AG08395 (cell line): ENCODE measurements around the gene NOTUM.
"Not testable (repeated sequence)": the region's sequence is repeated elsewhere in the genome, so short reads cannot be mapped to it uniquely, and the experiment has no call there.

ENCODE experiments used
- DNase-seq: peaks from one replicate; pipeline ENCODE4 v3.0.0; 2012; ENCODE audit warnings: mixed read lengths, low spot score

The NOTUM gene

DNA sequence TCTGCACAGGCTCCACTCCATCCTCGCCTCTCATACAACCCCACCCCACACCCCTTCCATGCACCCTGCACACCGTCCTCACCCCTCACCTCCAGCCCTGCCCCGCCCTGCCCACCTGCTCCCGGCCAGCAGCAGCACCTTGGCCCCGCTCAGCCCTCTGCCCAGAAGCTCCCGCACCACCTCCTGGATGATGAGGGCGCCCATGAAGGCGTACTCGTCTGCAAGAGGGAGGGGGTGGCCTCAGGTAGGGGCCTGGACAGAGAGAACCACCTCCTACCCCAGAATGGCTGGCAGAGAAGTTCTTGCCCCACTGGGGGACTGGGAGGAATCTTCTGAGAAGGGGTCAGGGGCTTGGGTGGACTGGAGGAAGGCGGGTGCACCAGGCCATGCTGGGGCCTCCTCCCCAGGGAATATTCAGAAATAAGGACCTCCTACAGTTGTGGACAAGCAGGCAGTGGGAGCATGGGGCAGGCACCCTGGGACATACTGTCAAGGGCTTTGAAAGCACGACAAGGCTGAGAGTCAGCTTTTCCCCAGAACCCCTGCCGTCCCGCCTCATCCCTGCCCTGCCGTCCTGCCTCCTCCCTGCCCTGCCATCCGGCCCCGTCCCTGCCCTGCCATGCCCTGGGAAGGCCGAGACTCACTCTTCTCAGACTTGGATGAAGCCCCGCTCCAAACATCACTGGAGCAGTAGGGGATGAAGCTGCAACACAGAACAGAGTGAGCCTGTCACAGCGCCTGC lies 3.1 kb downstream of the NOTUM start:
- DNase-seq, result no peak

DNA sequence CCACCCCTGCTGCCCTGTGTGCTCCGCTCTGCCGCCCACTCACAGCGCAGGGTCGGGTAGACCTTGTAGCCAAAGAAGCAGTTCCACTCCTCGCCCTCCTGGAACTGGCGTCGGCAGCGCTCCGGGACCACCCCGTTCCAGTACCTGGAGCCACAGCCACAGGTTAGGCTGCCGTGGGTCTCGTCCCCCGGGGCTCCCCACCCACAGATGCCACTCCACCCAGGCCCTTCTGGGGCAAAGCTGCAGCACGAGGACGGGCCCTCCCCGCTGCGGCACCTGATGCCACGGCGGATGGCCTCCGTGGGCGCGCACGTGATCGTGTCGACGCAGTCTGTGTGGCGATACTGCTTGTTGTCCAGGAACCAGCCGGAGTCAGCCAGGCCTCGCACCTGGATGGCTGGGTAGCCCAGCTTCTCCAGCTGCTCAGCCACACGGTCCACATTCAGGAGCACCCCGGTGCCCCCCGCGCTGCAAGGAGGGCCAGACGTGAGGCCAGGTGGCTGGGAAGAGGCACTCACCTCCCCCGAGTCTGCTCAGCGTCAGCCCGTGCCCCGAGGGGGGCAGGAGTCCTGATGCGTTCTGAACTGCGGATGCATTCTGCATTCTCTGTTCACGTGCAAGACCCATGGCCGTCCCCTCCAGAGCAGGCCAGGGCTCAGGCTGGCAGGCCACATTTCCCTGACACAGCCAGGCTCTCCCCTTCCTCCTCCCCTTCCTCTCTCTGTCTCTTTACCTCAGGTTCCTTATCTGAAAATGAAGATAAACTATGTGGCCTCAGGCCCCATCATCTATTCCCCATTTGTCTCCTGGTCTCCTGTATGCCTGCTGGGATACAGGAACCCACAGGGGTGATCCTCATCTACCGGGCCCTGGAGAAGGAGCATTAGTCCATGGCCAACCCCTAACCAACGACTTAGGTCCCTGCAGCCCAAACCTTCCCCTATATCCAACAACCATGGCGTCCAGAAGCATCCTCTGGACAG lies 4.1 kb downstream of the NOTUM start:
- DNase-seq, result no peak

DNA sequence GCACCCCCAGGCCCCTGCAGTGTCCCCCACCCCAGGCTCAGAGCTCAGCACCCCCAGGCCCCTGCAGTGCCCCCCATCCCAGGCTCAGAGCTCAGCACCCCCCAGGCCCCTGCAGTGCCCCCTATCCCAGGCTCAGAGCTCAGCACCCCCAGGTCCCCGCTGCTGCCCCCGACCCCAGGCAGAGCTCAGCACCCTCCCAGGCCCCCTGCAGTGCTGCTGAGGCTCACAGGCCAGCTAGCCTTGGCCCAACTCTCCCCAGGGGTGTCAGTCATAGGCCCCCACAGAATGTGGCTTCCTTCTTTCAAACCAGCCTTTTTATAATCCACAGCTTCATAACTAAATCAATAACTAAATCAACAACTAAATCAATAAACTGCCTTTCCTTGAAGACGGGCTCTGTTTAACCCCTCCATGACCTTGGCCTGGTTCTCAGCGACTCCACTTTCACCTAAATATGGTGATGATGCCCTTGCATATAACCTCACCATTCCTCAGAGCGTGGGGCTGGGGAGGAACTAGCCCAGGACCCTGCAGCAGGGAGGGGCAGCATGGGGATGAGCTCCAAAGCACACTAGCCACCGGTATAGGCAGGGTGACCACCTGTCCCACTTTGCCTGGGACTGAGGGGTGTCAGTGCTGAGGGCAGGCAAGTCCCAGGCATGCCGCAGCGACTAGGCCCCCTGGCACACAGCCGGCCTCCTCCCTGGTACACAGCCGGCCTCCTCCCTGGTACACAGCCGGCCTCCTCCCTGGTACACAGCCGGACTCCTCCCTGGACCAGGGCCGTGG lies 5.0 kb downstream of the NOTUM start:
- DNase-seq, result no peak

DNA sequence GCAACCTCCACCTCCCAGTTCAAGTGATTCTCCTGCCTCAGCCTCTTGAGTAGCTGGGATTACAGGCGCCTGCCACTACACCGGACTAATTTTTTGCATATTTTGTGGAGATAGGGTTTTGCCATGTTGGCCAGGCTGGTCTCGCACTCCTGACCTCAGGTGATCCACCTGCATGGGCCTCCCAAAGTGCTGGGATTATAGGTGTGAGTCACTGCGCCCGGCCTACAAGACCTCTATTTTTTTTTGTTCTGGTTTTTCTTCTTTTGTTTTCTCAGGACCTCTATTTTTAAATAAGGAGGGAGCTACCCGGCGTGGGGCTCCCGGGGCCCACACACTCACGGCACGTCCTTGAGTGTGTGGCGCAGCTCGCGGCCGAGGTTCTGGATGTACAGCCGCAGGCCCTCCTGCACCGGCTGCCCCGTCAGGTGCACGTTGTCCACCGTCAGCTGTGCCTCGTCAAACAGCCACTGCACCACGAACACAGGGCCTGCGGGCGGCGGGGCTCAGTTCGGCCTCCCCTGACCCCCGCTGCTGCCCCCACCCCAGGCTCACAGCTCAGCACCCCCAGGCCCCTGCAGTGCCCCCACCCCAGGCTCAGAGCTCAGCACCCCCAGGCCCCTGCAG lies 5.8 kb downstream of the NOTUM start:
- no peak for DNase-seq

DNA sequence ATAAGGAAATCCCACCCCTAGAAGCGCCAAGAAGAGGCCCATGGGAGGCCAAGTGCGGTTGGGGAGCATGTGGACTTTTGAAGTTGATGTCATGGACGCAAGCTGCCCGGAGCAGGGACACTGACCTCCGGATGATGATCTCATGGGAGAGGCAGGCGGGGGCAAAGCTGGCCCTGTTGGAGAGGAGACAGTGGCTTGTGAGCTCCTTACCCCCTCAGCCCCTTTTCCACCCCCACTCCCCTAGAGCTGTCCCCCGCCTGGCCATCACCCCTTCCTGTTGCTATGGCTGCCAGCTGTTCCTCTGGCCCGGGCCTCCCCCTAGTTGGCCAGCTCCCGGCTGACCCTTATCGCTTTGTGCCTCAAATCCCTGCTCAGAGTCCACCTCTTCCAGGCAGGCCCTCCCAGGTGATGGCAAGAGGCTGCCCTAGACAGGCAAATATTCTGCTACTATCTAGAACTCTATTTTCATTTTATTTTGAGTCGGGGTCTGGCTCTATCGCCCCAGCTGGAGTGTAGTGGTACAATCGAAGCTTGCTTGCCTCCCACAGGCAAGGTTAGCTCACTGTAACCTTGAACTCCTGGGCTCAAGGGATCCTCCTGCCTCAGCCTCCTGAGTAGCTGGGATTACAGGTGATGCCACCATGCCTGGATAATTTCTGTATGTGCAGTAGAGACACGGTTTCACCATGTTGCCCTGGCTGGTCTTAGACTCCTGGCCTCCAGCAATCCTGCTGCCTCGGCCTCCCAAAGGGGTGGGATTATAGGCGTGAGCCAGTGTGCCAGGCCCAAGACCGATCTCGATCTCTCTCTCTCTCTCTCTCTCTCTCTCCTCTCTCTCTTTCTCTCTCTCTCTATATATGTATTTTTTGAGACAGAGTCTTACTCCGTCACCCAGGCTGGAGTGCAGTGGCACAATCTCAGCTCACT lies 6.6 kb downstream of the NOTUM start:
- no peak for DNase-seq

DNA sequence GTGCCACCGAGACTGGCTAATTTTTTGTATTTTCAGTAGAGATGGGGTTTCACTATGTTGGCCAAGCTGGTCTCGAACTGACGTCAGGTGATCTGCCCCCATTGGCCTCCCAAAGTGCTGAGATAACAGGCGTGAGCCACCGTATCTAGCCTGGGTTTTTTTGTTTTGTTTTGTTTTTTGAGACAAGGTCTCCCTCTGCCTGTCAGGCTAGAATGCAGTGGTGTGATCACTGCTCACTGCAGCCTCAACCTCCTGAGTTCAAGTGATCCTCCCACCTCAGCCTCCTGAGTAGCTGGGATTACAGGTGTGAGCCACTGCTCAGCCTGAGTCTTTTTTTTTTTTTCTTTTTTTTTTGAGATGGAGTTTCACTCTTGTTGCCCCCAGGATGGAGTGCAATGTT lies 7.5 kb downstream of the NOTUM start:
- not testable (repeated sequence) for DNase-seq

DNA sequence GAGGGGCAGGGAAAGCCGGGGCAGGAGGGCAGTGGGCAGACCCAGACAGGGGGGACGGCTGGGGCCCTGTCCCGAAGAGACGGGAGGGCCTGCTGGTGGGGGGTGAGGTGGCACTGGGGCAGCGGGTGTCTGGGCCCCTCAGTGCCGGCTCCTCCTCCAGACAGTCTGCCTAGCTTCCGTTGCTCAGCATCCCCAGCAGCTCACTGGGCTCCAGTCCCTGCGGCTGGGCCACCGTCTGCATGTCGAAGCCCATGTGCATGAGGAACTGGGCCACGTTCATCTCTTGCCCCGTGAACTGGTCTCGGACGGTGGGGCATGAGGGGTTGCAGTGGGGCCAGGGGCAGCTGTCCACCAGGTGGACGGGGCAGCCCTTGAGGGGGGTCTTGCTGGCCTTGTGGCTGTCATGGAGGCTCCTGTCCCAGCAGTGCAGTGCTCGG lies 8.2 kb downstream of the NOTUM start:
- DNase-seq, result no peak

DNA sequence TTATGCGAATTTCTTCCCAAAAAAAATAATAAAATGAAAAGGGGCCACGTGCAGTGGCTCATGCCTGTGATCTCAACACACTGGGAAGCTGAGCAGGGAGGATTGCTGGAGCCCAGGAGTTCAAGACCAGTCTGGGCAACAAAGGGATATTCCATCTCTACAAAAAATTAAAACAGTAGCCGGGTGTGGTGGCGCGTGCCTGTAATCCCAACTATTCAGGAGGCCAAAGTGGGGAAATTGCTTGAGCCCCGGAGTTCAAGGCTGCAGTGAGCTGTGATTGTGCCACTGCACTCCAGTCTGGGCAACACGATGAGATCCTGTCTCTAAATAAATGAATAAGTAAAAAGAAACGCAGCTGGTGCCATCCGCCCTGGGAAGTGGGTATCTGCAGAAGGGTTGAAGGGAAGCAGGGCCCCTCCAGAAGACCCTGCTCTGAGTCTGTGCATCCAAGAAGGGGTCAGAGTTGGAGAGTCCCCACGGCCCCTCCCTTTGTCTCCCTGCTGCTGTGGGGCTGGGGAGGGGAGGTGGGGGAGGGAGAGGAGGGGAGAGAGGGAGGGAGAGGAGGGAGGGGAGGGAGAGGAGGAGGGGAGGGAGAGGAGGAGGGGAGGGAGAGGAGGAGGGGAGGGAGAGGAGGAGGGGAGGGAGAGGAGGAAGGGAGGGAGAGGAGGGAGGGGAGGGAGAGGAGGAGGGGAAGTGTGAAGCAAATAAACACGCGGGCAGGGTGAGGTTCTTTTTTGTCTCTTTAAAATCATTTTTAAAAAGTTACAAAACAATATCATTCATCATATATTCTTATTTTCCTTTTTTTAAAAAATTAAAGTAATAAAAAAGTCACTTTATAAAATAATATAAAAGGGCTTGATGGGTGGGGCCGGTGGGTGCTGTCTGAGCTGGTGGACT lies 9.0 kb downstream of the NOTUM start:
- DNase-seq, result no peak

DNA sequence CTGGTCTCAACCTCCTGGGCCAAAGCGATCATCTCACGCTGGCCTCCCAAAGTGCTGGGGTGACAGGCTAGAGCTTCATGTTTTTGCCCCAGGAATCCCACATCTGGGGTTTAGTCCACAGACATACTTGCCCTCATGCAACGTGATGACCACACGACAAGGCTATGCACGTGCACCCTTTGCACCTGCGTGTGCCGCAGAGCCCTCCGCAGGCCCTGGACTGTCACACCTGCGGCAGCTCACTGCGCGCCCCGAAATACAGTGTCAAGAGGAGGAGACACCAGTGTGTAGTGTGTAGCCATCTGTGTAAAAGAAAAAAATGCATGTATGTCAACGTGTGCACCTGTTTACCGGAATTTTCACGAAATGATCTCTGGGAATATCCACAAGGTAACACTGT lies 10.5 kb downstream of the NOTUM start:
- DNase-seq, result no peak

DNA sequence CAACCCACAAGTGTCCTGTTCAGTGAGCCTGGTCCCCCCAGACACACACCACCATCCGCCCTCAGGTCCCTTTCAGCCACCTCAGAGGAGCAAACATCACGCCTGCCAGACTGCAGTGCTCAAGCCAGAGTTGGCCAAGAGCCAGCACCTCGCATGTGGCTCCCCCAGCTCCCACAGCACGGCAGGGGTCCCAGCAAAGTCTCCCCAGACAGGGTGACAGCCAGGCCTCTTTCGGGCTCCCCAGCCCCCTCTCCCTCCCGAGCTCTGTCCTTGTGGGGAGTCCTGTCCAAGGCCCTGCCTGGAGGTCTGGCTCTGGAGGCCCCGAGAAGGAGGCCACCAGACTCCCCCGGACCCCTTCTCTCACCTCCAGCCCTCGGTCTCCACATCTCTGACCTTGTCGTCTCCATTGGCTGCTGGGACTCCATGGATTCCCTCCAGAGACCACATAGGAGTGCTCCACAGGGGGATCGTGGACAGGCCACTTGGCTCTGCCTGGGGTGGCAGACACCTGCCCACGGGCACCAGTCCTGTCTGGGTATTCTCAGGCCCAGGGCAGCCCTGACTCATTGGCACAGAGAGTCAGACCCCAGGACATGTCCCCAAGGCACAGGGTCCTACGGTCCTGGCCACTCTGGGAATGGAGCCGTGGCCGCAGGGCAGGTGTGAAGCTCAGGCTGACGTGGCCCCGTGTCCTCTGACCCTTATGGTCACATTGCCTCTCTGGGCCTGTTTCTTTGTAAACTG lies 12.2 kb downstream of the NOTUM start:
- DNase-seq, result no peak

DNA sequence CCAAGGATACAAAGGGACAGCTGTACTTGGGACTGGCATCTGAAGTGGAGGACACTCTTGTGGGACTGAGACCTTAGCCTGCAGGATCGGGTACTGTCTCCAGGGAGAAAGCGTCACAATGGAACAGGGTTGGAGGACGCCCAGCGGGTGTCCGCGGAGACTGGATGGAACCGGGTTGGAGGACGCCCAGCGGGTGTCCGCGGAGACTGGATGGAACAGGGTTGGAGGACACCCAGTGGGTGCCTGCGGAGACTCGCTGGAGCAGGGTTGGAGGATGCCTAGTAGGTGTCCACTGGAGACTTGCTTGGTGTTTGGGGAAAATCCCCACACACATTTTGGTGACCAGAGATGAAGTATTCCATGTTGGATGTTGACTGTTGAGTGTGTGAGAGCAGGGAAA lies 13.8 kb downstream of the NOTUM start, which contains the start of gene MYADML2:
Gene MYADML2, minus strand, starts transcription at position 45 of the 400 bp plus-strand sequence. CDS start 5,492 bp downstream, outside the sequence.
- no peak for DNase-seq

DNA sequence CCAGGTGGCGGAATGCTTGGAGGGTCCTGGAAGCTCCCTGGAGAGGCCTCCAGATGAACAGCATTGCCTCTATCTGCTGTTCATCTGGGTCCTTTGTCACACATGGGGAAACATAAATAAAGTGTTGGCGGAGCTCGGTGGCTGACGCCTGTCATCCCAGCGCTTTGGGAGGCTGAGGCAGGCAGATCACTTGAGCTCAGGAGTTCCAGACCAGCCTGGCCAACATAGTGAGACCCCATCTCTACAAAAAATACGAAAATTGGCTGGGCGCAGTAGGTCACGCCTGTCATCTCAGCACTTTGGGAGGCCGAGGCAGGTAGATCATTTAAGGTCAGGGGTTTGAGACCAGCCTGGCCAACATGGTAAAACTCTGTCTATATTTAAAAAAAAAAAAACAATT lies 16.1 kb downstream of the NOTUM start:
- DNase-seq, result no peak

DNA sequence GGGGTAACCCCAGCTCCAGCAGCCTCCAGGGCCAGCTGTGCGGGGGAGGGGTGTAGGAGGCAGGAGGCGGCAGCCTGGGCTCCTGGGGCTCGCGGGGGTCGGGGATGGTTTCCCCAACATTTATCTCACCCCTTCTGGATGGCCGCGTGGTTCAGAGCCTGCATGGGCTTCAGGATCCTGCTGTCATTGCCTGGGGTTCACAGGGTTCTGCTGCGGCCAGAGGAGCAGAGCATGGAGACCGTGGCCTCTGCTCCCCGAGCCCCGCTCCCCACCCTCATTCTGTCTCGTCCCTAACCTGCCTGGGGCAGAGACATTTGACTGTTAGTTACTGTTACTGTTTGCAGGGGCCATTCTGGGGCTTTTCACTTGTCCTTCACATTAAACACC lies 18.8 kb downstream of the NOTUM start:
- no peak for DNase-seq

DNA sequence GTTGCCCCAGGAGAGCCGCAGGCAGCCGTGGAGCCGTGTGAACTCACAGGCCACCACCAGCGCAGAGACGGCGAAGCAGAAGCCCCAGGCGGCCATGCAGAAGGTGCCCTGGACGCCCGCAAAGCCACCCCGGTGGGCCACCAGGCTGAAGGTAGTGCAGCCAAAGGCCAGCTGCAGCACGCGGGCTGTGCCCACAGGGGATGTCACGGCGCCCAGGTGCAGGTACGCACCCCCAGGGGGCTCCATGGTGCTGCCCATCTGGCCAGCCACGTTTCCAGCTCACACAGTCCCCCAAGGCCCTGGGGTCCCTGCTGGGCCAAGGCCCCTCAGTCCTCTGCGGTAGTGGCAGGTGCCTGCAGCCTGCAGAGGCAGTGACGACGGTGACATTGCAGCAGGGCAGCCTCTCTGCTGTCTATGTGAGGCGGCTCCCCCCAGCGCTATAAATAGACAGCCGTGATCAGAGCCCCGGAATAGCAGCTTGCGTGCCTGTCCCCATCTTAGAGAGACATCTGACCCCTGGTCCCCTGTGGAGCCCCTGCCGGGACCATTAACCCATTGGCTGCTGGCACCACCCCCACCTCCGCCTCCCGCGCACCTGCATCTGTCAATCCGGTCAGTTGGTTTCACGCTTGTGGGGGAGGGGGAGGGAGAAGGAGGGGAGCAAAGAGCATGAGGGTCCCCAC lies 19.4 kb downstream of the NOTUM start:
- DNase-seq, result no peak

DNA sequence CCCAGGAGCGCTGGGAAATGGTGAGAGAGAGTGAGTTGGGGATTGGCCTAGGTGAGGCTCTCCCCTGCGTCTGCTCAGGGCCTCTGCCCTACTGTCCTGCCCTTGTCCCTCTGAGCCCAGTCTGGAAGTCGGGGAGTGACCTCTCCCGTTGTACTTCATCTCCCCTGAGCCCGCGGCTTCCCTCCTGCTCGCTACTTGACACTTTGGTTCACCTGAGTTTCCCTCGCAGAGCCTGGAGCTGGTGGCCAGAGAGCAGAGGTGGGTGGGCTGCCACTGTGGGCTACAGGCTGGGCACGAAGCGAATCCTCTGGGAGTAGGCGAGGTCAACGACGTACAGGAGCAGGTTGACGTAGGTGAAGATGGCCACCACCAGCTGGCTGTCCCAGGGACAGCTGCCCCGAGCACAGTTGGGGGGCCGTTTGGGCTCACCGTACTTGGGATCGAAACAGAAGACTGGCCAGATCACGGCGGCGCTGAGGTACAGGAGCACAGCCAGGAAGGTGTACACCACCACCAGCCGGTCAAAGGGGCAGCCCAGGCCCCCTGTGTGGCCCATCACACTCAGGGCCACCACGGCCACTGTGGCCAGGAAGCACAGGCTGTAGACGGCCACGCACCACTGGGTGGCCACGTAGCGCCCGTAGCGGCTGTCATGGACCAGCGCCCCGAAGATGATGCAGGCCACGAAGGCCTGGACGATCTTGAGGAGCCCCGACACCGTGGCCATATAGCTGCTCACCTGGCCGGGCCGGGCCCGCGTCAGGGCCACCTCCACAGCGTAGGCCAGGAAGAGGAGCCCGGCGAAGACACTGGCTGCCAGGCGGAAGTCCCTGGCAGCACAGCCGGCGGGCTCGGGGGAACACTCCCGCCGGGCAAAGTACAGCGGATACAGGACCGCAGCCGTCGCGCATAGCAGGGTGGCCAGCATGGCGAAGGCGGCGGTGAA lies 20.2 kb downstream of the NOTUM start:
- DNase-seq, result no peak

DNA sequence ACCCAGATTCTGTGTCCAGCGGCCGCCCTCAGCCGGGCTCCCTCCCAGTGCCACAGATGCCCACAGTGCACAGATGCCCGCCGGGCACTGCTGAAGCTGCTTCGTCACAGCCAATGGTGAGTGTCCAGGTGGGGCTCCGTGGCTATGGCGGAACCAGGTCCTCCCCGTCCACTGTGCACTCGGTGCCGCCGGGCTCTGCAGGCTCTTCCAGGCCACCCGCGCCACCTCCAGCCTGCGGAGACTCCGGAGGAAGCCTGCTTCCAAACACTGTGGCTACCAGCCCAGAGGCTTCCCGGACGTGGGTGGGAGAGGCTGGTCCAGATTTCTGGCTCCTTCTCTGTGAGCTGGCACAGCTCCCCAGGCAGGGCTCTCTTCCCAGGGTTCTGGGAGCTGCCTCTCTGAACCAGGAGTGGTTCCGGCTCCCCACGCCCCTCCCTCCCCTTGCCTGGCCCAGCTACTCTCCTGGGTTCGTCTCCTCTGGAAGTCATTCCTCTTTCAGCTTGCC lies 21.1 kb downstream of the NOTUM start:
- peak; percentile 42 for DNase-seq

DNA sequence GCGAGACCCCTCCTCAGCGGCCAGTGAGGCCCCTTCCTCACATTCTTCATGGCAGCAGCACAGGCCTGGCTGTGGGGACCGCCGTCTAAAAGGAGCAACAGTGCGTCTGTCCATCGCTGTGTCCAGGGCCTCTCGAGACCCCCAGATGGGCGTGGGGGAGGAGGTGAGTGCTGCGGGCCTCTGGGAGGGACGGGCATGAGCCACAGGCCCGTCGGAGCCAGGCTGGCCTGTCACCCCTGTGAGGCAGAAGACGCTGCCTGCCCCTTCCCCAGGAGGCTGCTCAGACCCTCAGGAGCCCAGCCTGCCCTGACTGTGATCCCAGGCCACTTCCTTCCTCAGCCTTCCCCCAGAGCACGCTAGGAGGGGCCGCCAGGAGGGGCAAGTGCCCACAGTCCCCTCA lies 21.8 kb downstream of the NOTUM start:
- DNase-seq, result no peak
